Measurements from ENCODE around the gene TGFBR2. TPM values are rescaled to one million over a fixed set of nuclear protein-coding genes. Genes with fewer than 3 reads are reported as not detected.

Gene TGFBR2
- total RNA-seq, 4 donors from 2014 or later, result 120 to 418 (median 218) TPM

DNA sequence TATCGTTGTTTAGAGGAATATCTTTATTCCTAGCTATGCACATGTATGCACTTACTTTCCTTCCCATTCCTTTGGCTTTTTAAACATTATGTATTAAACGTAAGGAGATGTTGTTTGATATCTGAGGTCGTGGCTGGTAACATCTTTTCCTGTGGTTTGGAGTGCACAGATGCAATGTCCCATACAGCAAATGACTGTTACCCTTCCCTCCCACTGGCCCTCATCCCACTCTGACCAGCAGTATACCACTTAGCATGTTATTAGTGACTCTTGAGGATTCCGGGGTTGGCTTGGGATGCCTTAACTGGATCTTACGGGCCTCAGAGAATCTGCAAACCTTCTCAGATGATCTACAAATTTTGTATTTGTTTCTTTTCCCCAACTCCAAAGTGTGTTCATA, 34.5 kb downstream of the TGFBR2 start:
- TF ChIP-seq POLR2A (IDR thresholded peaks at IDR 0.05), result no peak
- TF ChIP-seq, protein P1, sequence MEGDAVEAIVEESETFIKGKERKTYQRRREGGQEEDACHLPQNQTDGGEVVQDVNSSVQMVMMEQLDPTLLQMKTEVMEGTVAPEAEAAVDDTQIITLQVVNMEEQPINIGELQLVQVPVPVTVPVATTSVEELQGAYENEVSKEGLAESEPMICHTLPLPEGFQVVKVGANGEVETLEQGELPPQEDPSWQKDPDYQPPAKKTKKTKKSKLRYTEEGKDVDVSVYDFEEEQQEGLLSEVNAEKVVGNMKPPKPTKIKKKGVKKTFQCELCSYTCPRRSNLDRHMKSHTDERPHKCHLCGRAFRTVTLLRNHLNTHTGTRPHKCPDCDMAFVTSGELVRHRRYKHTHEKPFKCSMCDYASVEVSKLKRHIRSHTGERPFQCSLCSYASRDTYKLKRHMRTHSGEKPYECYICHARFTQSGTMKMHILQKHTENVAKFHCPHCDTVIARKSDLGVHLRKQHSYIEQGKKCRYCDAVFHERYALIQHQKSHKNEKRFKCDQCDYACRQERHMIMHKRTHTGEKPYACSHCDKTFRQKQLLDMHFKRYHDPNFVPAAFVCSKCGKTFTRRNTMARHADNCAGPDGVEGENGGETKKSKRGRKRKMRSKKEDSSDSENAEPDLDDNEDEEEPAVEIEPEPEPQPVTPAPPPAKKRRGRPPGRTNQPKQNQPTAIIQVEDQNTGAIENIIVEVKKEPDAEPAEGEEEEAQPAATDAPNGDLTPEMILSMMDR (IDR thresholded peaks at IDR 0.05), result no peak
- no peak overlapping the region for H3K4me3 ChIP-seq (replicated peaks in 1 of 3)
- H3K27ac ChIP-seq, result no peak overlapping the region
- no peaks in the 10 kb centered on the region for H3K27me3 ChIP-seq
- no peak for DNase-seq
- intact Hi-C loops (cut with DNase I), result no loop called here
- no peaks in the 10 kb centered on the region for H3K9me3 ChIP-seq
- H3K36me3 ChIP-seq, result no peaks in the 10 kb centered on the region
- peaks cover 14 to 23% of the 10 kb centered on the region in 2 donors for H3K4me1 ChIP-seq
- 80 to 85% methylated on average over 5 of the region's 5 CpGs for whole genome bisulfite sequencing, 2 donors

GRCh38 chr3:30641416-30642251, 35.2 kb downstream of the TGFBR2 start:
- Histone ChIP-seq H3K27me3 (no peaks in the 10 kb centered on the region), H3K36me3 (no peaks in the 10 kb centered on the region), H3K27ac (no peak overlapping the region), H3K9me3 (no peaks in the 10 kb centered on the region), H3K4me1 (peaks cover 14 to 23% of the 10 kb centered on the region in 2 donors), H3K4me3 (replicated peaks in 1 of 3) (no peak overlapping the region)
- no peak for TF ChIP-seq POLR2A (IDR thresholded peaks at IDR 0.05)
- TF ChIP-seq, protein P1 (IDR thresholded peaks at IDR 0.05), result no peak
- intact Hi-C loops (cut with DNase I), result no loop called here
- no peak for DNase-seq
- 86 to 90% methylated on average over 7 of the region's 7 CpGs for WGBS, 2 donors

DNA sequence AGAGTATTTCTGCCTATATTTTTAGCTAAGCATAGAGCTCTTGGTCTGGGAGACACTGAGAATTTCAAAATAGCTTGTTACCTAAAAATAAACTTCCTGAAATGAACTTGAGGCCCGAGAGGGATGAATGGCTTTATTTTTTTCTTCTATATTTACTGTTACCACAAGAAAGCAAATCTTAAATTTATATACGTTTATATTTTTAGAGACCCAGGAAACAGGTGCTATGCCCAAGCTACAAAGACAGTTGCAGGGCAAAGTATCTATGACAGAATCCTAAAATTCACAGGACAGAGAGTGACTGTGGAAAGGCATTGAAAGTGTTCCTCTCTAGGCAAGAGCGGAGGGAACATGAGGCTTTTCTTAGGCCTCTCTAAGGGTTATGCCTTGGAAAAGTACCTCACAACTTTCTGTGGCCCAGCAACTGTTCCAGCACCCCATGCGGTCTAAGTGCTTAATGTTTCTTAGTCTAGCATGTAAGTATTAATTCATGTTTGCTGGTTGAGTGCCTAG, 36.5 kb downstream of the TGFBR2 start:
- intact Hi-C loops (cut with DNase I), result no loop called here
- H3K4me3 ChIP-seq (replicated peaks in 1 of 3), result no peak overlapping the region
- peak overlapping the region in 1 of 3 donors; percentile 42 for H3K27ac ChIP-seq
- peaks cover 0 to 5% of the 10 kb centered on the region in 2 donors for H3K36me3 ChIP-seq
- DNase-seq, result no peak
- no peak for TF ChIP-seq POLR2A (IDR thresholded peaks at IDR 0.05)
- TF ChIP-seq, protein P1 (IDR thresholded peaks at IDR 0.05), result no peak
- H3K27me3 ChIP-seq, result no peaks in the 10 kb centered on the region
- WGBS, 2 donors, result 51 to 80% methylated on average over 4 of the region's 4 CpGs
- no peaks in the 10 kb centered on the region for H3K9me3 ChIP-seq
- peaks cover 14 to 23% of the 10 kb centered on the region in 2 donors for H3K4me1 ChIP-seq

DNA sequence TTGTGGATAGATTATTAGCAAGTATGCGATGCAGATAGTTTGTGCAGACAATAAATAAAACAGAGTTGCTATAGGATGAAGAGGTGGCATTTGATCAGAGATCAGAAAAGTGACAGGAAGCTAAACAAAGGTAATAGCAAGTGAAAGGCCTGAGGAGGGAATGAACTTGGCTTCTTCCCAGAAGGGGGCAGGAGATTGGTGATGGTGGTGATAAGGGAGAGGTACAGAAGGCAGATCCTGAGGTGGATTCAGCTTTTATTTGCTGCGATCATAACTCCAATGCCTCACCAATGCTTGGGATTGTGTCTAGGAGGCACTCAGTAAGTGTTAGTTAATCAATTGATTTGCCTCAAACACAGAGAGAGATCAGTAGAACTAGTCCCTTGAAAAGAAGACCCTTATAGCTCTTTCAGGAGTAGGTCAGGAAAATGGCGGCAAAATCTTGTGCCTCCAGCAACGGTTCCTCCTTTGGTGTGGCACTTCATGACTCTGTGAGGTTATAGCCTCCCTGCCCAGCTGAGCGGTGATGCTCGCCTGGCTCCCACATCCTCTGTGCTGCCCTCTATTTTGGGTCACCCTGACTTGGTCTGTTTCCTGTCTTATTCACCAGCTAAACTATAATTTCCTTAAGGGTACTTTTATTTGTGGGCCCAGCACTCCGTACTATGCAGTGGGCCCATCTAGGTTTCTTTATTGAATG, 37.5 kb downstream of the TGFBR2 start:
- Histone ChIP-seq H3K4me3 (replicated peaks in 1 of 3) (no peak overlapping the region), H3K27ac (peak overlapping the region in 1 of 3 donors; percentile 42), H3K36me3 (peaks cover 0 to 9% of the 10 kb centered on the region in 2 donors), H3K9me3 (no peaks in the 10 kb centered on the region), H3K27me3 (no peaks in the 10 kb centered on the region), H3K4me1 (peaks cover 14 to 23% of the 10 kb centered on the region in 2 donors)
- TF ChIP-seq, protein P1 (IDR thresholded peaks at IDR 0.05), result no peak
- no peak for TF ChIP-seq POLR2A (IDR thresholded peaks at IDR 0.05)
- intact Hi-C loops (cut with DNase I), result no loop called here
- DNase-seq, result peak in 1 of 2 donors; percentile 6
- 84 to 92% methylated on average over 7 of the region's 7 CpGs for WGBS, 2 donors
